C4-2B (cell line): Measurements from ENCODE around the gene CDC26.
"Not testable (repeated sequence)": the region's sequence is repeated elsewhere in the genome, so short reads cannot be mapped to it uniquely, and the experiment has no call there.

Experiments used
- ZFX ChIP-seq: fragments of 450-650 bp; IDR thresholded peaks from 2 replicates; pipeline ENCODE4 v1.6.1; 2017
- TF ChIP-seq, protein P1 (sequence below): fragments of 450-650 bp; conservative IDR thresholded peaks from 2 replicates; pipeline ENCODE4 v1.5.1; 2017; ENCODE audit warnings: mild to moderate bottlenecking

DNA sequence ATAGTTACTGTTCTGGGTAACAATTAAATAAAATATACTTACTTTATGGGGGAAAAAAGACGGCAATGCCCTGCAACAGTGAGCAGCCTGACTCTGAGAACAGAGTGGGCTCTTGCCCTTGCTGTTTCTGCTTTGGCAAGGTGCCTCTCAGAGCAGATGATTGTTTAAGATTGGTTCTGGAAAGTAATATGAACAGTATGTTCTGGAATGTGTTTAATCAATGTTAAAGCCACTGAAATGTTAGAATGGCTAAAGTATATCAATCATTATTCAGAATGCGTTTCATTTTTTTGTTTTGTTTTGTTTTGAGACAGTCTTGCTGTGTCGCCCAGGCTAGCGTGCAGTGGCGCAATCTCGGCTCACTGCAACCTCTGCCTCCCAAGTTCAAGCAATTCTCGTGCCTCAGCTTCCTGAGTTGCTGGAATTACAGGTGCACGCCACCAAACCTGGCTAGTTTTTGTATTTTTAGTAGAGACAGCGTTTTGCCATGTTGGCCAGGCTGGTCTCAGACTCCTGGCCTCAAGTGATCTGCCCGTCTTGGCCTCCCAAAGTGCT is 39.6 kb downstream of the CDC26 start:
- TF ChIP-seq, protein P1, sequence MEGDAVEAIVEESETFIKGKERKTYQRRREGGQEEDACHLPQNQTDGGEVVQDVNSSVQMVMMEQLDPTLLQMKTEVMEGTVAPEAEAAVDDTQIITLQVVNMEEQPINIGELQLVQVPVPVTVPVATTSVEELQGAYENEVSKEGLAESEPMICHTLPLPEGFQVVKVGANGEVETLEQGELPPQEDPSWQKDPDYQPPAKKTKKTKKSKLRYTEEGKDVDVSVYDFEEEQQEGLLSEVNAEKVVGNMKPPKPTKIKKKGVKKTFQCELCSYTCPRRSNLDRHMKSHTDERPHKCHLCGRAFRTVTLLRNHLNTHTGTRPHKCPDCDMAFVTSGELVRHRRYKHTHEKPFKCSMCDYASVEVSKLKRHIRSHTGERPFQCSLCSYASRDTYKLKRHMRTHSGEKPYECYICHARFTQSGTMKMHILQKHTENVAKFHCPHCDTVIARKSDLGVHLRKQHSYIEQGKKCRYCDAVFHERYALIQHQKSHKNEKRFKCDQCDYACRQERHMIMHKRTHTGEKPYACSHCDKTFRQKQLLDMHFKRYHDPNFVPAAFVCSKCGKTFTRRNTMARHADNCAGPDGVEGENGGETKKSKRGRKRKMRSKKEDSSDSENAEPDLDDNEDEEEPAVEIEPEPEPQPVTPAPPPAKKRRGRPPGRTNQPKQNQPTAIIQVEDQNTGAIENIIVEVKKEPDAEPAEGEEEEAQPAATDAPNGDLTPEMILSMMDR: not testable (repeated sequence)
- not testable (repeated sequence) for TF ChIP-seq ZFX
